ENCODE results near the gene FANCM.

GRCh38 chr14:45249856-45250575, 114.3 kb downstream of the FANCM start:
- TF ChIP-seq CTCF (IDR thresholded peaks at IDR 0.05) = no peak
- no peak for TF ChIP-seq POLR2A (IDR thresholded peaks at IDR 0.05)
